ENCODE data around the gene TMEM200A. TPM values are rescaled to one million over a fixed set of nuclear protein-coding genes. Genes with fewer than 3 reads are reported as not detected.

The TMEM200A gene
- total RNA-seq, 1 experiment from 2014 or later: 0.10 TPM

GRCh38 chr6:130417951-130418350, 52.1 kb downstream of the TMEM200A start:
- Histone ChIP-seq H3K27me3 (ENCODE audit: control insufficient read depth, insufficient read depth, low read length) (no peaks in the 10 kb centered on the region), H3K4me3 (ENCODE audit: low read depth in 2 of 2, low read length in 2 of 2) (no peak overlapping the region), H3K27ac (ENCODE audit: low read length) (no peak overlapping the region), H3K9me3 (ENCODE audit: control insufficient read depth, insufficient read depth, low read depth, low read length) (no peaks in the 10 kb centered on the region), H3K36me3 (ENCODE audit: control insufficient read depth, insufficient read depth, low read length) (no peaks in the 10 kb centered on the region), H3K4me1 (ENCODE audit: control insufficient read depth, insufficient read depth, low read length) (no peaks in the 10 kb centered on the region)
- DNase-seq (ENCODE audit: low read depth, low spot score): no peak
- ATAC-seq: no peak
- no peak for TF ChIP-seq REST (IDR thresholded peaks at IDR 0.05; ENCODE audit: insufficient read depth in 1 of 2, low read depth in 2 of 2, low read length in 1 of 2)
- no peak for TF ChIP-seq SIN3A (IDR thresholded peaks at IDR 0.05; ENCODE audit: borderline replicate concordance, insufficient read depth, low read depth, low read length)
- no peak for TF ChIP-seq CTCF (IDR thresholded peaks at IDR 0.05)
- TF ChIP-seq POLR2AphosphoS5 (IDR thresholded peaks at IDR 0.05; ENCODE audit: low read depth, low read length): no peak
- TF ChIP-seq TCF7L2 (IDR thresholded peaks at IDR 0.05; ENCODE audit: low read depth, low read length): no peak
- ChIA-PET POLR2A (no interaction called here), CTCF (no interaction called here)
- BruUV-seq (replicated peaks): no TSS peak
- in situ Hi-C loops (cut with HindIII; ENCODE audit: low pct_unique_long_range_greater_than_20kb, low sequenced_read_pairs): no loop called here
- intact Hi-C loops (cut with micrococcal nuclease; ENCODE audit: unreplicated experiment): no loop called here

DNA sequence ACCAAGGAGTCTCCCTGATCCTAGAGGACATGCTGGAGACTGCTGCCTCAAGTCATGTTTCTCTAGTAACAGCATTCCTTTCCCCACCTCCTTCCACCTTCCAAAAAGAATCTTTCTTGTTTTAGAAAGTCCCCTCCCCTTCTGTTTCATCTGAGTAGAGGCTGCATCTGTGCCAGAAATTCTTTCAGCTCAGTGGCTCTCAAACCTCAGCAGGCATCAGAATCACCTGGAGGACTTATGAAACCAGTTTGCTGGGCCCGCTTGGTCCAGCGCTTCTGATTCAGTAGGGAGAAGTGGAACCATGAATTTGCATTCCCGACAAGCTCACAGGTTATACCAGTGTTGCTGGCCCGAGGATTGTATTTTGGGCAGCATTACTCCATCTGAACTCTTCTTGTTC, 55.1 kb downstream of the TMEM200A start:
- intact Hi-C loops (cut with micrococcal nuclease; ENCODE audit: unreplicated experiment): no loop called here
- ChIA-PET CTCF (no interaction called here), POLR2A (no interaction called here)
- no peaks in the 10 kb centered on the region for H3K36me3 ChIP-seq (ENCODE audit: control insufficient read depth, insufficient read depth, low read length)
- H3K27me3 ChIP-seq (ENCODE audit: control insufficient read depth, insufficient read depth, low read length): no peaks in the 10 kb centered on the region
- H3K27ac ChIP-seq (ENCODE audit: low read length): no peak overlapping the region
- no peaks in the 10 kb centered on the region for H3K4me1 ChIP-seq (ENCODE audit: control insufficient read depth, insufficient read depth, low read length)
- no peaks in the 10 kb centered on the region for H3K9me3 ChIP-seq (ENCODE audit: control insufficient read depth, insufficient read depth, low read depth, low read length)
- no TSS peak for BruUV-seq (replicated peaks)
- no peak overlapping the region for H3K4me3 ChIP-seq (ENCODE audit: low read depth in 2 of 2, low read length in 2 of 2)
- in situ Hi-C loops (cut with HindIII; ENCODE audit: low pct_unique_long_range_greater_than_20kb, low sequenced_read_pairs): no loop called here
- no peak for ATAC-seq
- no peak for DNase-seq (ENCODE audit: low read depth, low spot score)
- TF ChIP-seq POLR2AphosphoS5 (IDR thresholded peaks at IDR 0.05; ENCODE audit: low read depth, low read length) (no peak), TCF7L2 (IDR thresholded peaks at IDR 0.05; ENCODE audit: low read depth, low read length) (no peak), CTCF (IDR thresholded peaks at IDR 0.05) (no peak), REST (IDR thresholded peaks at IDR 0.05; ENCODE audit: insufficient read depth in 1 of 2, low read depth in 2 of 2, low read length in 1 of 2) (no peak), SIN3A (IDR thresholded peaks at IDR 0.05; ENCODE audit: borderline replicate concordance, insufficient read depth, low read depth, low read length) (no peak)

Data from Panc1 (cell line).